ENCODE measurements around the gene ATXN7L1. TPM values are rescaled to one million over a fixed set of nuclear protein-coding genes. Genes with fewer than 3 reads are reported as not detected.

The ATXN7L1 gene
- total and polyA plus RNA-seq, 3 experiments from 2014 or later = 9.0 to 18.0 (median 9.7) TPM

DNA sequence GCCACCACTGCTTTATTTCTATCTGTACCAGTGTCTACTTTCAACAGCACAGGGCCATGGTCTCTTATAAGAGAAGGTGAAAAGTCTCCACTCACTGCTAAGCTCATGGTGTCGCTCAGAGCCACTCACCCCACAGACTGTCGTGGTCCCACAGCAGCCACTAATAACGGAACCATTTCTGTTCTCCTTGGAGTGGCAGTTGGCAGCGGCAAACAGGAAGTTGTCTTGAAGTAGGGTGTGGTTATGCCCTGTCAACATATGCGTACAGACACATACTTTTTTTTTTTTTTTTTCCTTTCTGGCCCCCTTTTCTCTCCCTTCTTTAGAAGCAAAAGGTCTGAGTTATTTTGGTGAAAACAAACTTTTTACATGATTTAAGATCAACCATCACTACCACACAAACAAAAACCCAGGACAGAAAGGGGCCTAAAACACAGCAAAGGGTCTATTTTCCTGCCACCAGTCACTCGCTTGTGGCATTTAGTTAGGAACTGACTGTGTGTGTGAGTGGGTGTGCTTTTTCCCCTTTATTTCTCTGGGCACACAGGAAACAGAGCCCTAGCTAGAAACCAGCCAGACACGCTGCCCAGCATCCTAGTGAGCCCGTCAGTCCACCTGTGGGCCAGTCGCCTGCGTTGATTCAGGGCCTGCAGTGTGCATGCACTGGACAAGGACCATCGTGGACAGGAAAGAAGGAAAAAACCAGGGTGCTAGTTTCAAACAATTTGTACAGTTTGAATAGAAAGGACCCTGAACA is 198.4 kb downstream of the ATXN7L1 start:
- POLR2A ChIA-PET = interaction anchor here (1.4 to 3.2 kb wide), 3 partner anchors 13 to 173 kb away, joined by 3 to 14 read pairs (median 3); no protein-coding TSS in a partner anchor

GRCh38 chr7:105677410-105677730 is 199.0 kb downstream of the ATXN7L1 start:
- H3K9me3 Mint-ChIP-seq = no peaks in the 10 kb centered on the region
- Histone ChIP-seq H3K36me3 (ENCODE audit: insufficient read depth, low read length) (no peaks in the 10 kb centered on the region), H3K27me3 (ENCODE audit: insufficient read depth, low read length, poor library complexity, severe bottlenecking) (no peaks in the 10 kb centered on the region), H3K4me3 (ENCODE audit: low read length) (peak overlapping the region; percentile 18), H3K27ac (ENCODE audit: low read depth, low read length) (peak overlapping the region; percentile 49), H3K9me3 (ENCODE audit: low read length) (no peaks in the 10 kb centered on the region), H3K4me1 (ENCODE audit: insufficient read depth, low read length) (peaks cover 63% of the 10 kb centered on the region)
- peaks cover 0 to 12% (median 8%) of the 10 kb centered on the region in 3 donors for H3K36me3 Mint-ChIP-seq
- H3K27ac Mint-ChIP-seq = peak overlapping the region; percentile 93 to 99 (median 96)
- DNase-seq = no peak
- ChIA-PET CTCF (interaction anchor here (0.7 to 2.8 kb wide), 5 partner anchors 12 to 607 kb away, joined by 3 to 11 read pairs (median 4); partner anchors contain the start of gene NAMPT), POLR2A (interaction anchor here (1.4 to 3.2 kb wide), 3 partner anchors 12 to 174 kb away, joined by 3 to 14 read pairs (median 3); no protein-coding TSS in a partner anchor)
- peaks cover 62 to 87% (median 86%) of the 10 kb centered on the region in 3 donors for H3K4me1 Mint-ChIP-seq
- H3K4me3 Mint-ChIP-seq = peak overlapping the region; percentile 25 to 89 (median 76)
- no peaks in the 10 kb centered on the region for H3K27me3 Mint-ChIP-seq

More for the DNA sequence above, 198.4 kb downstream of the ATXN7L1 start:
- H3K27me3 Mint-ChIP-seq = no peaks in the 10 kb centered on the region
- Histone ChIP-seq H3K36me3 (ENCODE audit: insufficient read depth, low read length) (no peaks in the 10 kb centered on the region), H3K4me1 (ENCODE audit: insufficient read depth, low read length) (peaks cover 59% of the 10 kb centered on the region), H3K9me3 (ENCODE audit: low read length) (no peaks in the 10 kb centered on the region), H3K27me3 (ENCODE audit: insufficient read depth, low read length, poor library complexity, severe bottlenecking) (no peaks in the 10 kb centered on the region), H3K27ac (ENCODE audit: low read depth, low read length) (peak overlapping the region; percentile 49), H3K4me3 (ENCODE audit: low read length) (peak overlapping the region; percentile 18)
- CTCF ChIA-PET = interaction anchor here (0.7 to 2.8 kb wide), 4 partner anchors 14 to 84 kb away, joined by 3 to 11 read pairs (median 6); no protein-coding TSS in a partner anchor
- H3K9me3 Mint-ChIP-seq = no peaks in the 10 kb centered on the region
- peaks cover 62 to 86% (median 85%) of the 10 kb centered on the region in 3 donors for H3K4me1 Mint-ChIP-seq
- peak overlapping the region; percentile 93 to 99 (median 96) for H3K27ac Mint-ChIP-seq
- peaks cover 0 to 13% (median 8%) of the 10 kb centered on the region in 3 donors for H3K36me3 Mint-ChIP-seq
- H3K4me3 Mint-ChIP-seq = peak overlapping the region; percentile 25 to 89 (median 76)
- peak; percentile 51 to 82 (median 53) for DNase-seq

DNA sequence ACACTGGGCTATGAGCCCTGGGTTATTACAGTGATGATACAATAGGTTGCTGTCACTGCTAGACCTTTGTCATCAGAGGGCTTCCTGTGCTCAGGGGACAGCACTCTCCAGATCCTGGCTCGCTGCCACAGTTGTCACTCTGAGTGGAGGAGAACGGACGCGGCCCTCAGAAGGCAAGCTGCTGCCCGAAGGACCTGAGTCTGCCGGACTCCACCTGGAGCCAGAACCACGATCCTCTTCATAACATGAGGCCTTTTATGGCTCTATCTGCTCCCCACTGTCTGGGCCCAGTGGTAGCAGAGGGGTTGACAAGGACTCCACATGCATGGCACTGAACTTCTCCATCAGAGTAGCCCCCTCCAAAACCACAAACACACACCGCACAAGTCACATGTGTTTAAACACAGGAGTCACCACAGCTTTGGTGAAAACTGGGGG is 200.4 kb downstream of the ATXN7L1 start:
- peak overlapping the region; percentile 34 to 69 (median 56) for H3K4me3 Mint-ChIP-seq
- H3K27ac ChIP-seq (ENCODE audit: low read depth, low read length) = no peak overlapping the region
- H3K4me1 Mint-ChIP-seq = peaks cover 65 to 85% (median 78%) of the 10 kb centered on the region in 3 donors
- H3K36me3 Mint-ChIP-seq = peaks cover 0 to 6% (median 0%) of the 10 kb centered on the region in 3 donors
- ChIA-PET POLR2A (interaction anchor here (3.2 kb wide), 1 partner anchor 16 kb away, joined by 14 read pairs; no protein-coding TSS in a partner anchor), CTCF (interaction anchor here (1.8 to 2.8 kb wide), 3 partner anchors 13 to 19 kb away, joined by 4 to 11 read pairs (median 10); no protein-coding TSS in a partner anchor)
- no peaks in the 10 kb centered on the region for H3K36me3 ChIP-seq (ENCODE audit: insufficient read depth, low read length)
- H3K4me1 ChIP-seq (ENCODE audit: insufficient read depth, low read length) = peaks cover 63% of the 10 kb centered on the region
- no peaks in the 10 kb centered on the region for H3K9me3 ChIP-seq (ENCODE audit: low read length)
- H3K4me3 ChIP-seq (ENCODE audit: low read length) = no peak overlapping the region
- H3K9me3 Mint-ChIP-seq = no peaks in the 10 kb centered on the region
- DNase-seq = peak; percentile 45 to 88 (median 75)
- H3K27me3 ChIP-seq (ENCODE audit: insufficient read depth, low read length, poor library complexity, severe bottlenecking) = no peaks in the 10 kb centered on the region
- H3K27me3 Mint-ChIP-seq = no peaks in the 10 kb centered on the region
- H3K27ac Mint-ChIP-seq = peak overlapping the region; percentile 80 to 98 (median 94)

DNA sequence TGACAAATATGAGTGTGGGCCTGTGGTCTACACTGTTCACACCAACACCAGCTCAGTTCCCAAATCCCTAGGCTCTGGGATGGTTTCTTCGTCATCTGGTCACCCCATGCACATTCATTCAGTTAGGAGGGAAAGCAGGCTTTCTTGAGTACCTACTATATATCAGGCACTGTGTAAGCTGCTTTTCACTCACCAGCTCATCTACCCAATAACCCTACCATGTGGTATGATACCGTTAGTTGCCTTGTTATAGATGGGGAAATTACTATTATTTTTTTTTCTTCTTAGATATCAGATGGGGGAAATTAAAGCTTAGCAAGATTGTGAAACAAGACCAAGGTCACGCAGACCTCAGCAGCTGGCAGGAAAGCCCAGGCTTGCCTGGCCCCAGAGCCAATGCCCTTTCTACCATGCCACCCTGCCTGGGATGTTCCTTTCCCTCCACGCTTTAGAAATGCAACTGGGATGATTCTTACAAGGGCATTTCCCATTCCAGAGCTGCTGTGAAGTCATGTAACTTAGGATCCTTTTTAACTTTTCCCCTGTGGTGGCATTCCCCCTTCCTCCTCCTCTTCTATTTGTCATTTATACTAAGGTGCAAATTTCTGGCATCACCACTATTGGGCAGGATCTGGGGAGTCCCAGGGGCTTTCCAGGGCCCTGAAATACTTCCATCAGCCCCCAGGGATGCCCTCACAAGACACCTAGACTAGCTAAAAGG is 202.0 kb downstream of the ATXN7L1 start:
- H3K27me3 ChIP-seq (ENCODE audit: insufficient read depth, low read length, poor library complexity, severe bottlenecking) = no peaks in the 10 kb centered on the region
- ChIA-PET POLR2A (no interaction called here), CTCF (interaction anchor here (1.0 to 2.7 kb wide), 4 partner anchors 12 to 334 kb away, joined by 3 to 9 read pairs (median 4); no protein-coding TSS in a partner anchor)
- Mint-ChIP-seq H3K4me3 (no peak overlapping the region), H3K9me3 (no peaks in the 10 kb centered on the region), H3K27me3 (no peaks in the 10 kb centered on the region), H3K36me3 (peaks cover 0 to 8% (median 0%) of the 10 kb centered on the region in 3 donors), H3K4me1 (peaks cover 57 to 77% (median 76%) of the 10 kb centered on the region in 3 donors), H3K27ac (peak overlapping the region; percentile 34 to 97 (median 88))
- no peak for DNase-seq
- H3K36me3 ChIP-seq (ENCODE audit: insufficient read depth, low read length) = no peaks in the 10 kb centered on the region
- H3K4me1 ChIP-seq (ENCODE audit: insufficient read depth, low read length) = peaks cover 58% of the 10 kb centered on the region
- H3K9me3 ChIP-seq (ENCODE audit: low read length) = no peaks in the 10 kb centered on the region
- H3K4me3 ChIP-seq (ENCODE audit: low read length) = no peak overlapping the region
- no peak overlapping the region for H3K27ac ChIP-seq (ENCODE audit: low read depth, low read length)

DNA sequence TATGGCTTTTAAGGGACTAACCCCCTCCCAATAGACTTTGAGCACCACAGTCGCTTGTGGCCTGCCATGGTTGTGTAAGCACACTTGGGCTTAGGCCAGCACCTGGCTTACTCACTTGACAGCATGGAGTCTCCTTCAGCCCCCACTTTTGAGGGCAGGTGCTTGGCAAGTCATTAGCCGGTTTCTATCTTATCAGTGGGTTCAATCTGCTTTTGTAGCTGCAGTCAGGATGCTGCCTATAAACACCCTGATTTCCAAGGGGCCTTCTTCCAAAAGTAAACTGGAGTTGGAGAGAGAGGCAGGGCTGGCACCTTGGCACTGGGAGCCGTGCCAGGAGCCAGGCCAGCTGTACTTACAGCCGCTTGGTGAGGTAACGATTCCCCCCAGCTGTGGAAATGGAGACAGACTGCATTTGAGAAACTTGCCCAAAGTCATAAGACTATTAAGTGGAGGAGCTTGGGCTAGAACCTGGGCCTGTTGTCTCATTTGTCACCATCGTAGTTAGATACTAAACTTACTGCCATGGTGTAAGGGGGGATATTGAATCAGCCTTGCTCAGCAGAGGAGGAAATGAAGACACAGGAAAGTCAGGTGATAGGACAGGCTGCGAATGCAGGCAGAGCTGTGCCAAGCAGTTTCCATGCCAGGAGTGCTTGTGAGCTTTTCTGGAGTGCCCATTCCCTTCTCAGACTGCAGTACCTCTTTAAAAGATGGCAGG is 202.9 kb downstream of the ATXN7L1 start:
- DNase-seq = no peak
- Histone ChIP-seq H3K36me3 (ENCODE audit: insufficient read depth, low read length) (no peaks in the 10 kb centered on the region), H3K27me3 (ENCODE audit: insufficient read depth, low read length, poor library complexity, severe bottlenecking) (no peaks in the 10 kb centered on the region), H3K4me1 (ENCODE audit: insufficient read depth, low read length) (peaks cover 50% of the 10 kb centered on the region), H3K9me3 (ENCODE audit: low read length) (no peaks in the 10 kb centered on the region), H3K27ac (ENCODE audit: low read depth, low read length) (no peak overlapping the region), H3K4me3 (ENCODE audit: low read length) (no peak overlapping the region)
- H3K4me3 Mint-ChIP-seq = no peak overlapping the region
- peaks cover 0 to 10% (median 0%) of the 10 kb centered on the region in 3 donors for H3K36me3 Mint-ChIP-seq
- CTCF ChIA-PET = interaction anchor here (1.0 to 2.7 kb wide), 4 partner anchors 11 to 335 kb away, joined by 3 to 9 read pairs (median 4); no protein-coding TSS in a partner anchor
- no peaks in the 10 kb centered on the region for H3K27me3 Mint-ChIP-seq
- POLR2A ChIA-PET = no interaction called here
- H3K27ac Mint-ChIP-seq = peak overlapping the region; percentile 5 to 97 (median 86)
- no peaks in the 10 kb centered on the region for H3K9me3 Mint-ChIP-seq
- H3K4me1 Mint-ChIP-seq = peaks cover 49 to 69% (median 68%) of the 10 kb centered on the region in 3 donors

DNA sequence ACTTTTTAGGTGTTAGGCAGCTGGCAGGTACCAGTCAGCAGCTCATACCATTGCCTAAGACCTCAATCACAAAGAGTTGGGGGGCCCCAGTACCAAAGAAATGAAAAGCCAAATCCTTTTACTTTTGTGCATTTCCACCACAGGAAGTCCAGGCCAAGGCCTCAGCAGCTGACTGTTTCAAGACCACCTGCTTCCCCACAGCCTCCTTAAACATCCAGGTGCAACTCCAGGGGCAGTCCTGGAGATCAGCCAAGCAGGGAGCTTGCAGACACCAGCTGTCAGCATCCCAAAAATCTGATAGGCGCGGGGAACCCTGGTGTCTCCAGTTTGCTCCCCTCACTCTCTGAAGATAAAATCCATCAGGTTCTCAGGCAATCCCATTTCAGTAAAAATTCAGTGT is 203.6 kb downstream of the ATXN7L1 start:
- ChIA-PET POLR2A (no interaction called here), CTCF (interaction anchor here (1.4 to 2.9 kb wide), 4 partner anchors 11 to 336 kb away, joined by 3 to 18 read pairs (median 6); no protein-coding TSS in a partner anchor)
- Histone ChIP-seq H3K9me3 (ENCODE audit: low read length) (no peaks in the 10 kb centered on the region), H3K27me3 (ENCODE audit: insufficient read depth, low read length, poor library complexity, severe bottlenecking) (no peaks in the 10 kb centered on the region), H3K4me1 (ENCODE audit: insufficient read depth, low read length) (peaks cover 43% of the 10 kb centered on the region), H3K4me3 (ENCODE audit: low read length) (no peak overlapping the region), H3K36me3 (ENCODE audit: insufficient read depth, low read length) (no peaks in the 10 kb centered on the region), H3K27ac (ENCODE audit: low read depth, low read length) (no peak overlapping the region)
- H3K27me3 Mint-ChIP-seq = no peaks in the 10 kb centered on the region
- H3K9me3 Mint-ChIP-seq = no peaks in the 10 kb centered on the region
- no peak for DNase-seq
- peaks cover 0 to 8% (median 0%) of the 10 kb centered on the region in 3 donors for H3K36me3 Mint-ChIP-seq
- H3K27ac Mint-ChIP-seq = peak overlapping the region in 6 of 8 donors; percentile 42 to 95 (median 60)
- H3K4me3 Mint-ChIP-seq = peak overlapping the region in 1 of 7 donors; percentile 37
- H3K4me1 Mint-ChIP-seq = peaks cover 42 to 62% (median 61%) of the 10 kb centered on the region in 3 donors

GRCh38 chr7:105666324-105666723 is 210.1 kb downstream of the ATXN7L1 start:
- H3K9me3 ChIP-seq (ENCODE audit: low read length) = no peaks in the 10 kb centered on the region
- H3K4me1 Mint-ChIP-seq = peaks cover 5 to 10% (median 7%) of the 10 kb centered on the region in 3 donors
- no peaks in the 10 kb centered on the region for H3K9me3 Mint-ChIP-seq
- H3K36me3 Mint-ChIP-seq = peaks cover 7 to 43% (median 27%) of the 10 kb centered on the region in 3 donors
- H3K27ac ChIP-seq (ENCODE audit: low read depth, low read length) = no peak overlapping the region
- no peaks in the 10 kb centered on the region for H3K4me1 ChIP-seq (ENCODE audit: insufficient read depth, low read length)
- H3K4me3 ChIP-seq (ENCODE audit: low read length) = no peak overlapping the region
- ChIA-PET CTCF (interaction anchor here (0.8 to 2.0 kb wide), 3 partner anchors 9 to 14 kb away, joined by 3 to 7 read pairs (median 4); no protein-coding TSS in a partner anchor), POLR2A (no interaction called here)
- peaks cover 14% of the 10 kb centered on the region for H3K36me3 ChIP-seq (ENCODE audit: insufficient read depth, low read length)
- H3K4me3 Mint-ChIP-seq = no peak overlapping the region
- H3K27me3 ChIP-seq (ENCODE audit: insufficient read depth, low read length, poor library complexity, severe bottlenecking) = no peaks in the 10 kb centered on the region
- H3K27ac Mint-ChIP-seq = peak overlapping the region in 1 of 8 donors; percentile 29
- no peak for DNase-seq
- no peaks in the 10 kb centered on the region for H3K27me3 Mint-ChIP-seq
